NCI-H524 (cell line): ENCODE results near the gene ARHGDIB.

ENCODE experiments used
- DNase-seq, 2 experiments: peaks; one replicate each; lab custom pipeline; 2025; lab: John Stamatoyannopoulos, UW

The ARHGDIB gene

DNA sequence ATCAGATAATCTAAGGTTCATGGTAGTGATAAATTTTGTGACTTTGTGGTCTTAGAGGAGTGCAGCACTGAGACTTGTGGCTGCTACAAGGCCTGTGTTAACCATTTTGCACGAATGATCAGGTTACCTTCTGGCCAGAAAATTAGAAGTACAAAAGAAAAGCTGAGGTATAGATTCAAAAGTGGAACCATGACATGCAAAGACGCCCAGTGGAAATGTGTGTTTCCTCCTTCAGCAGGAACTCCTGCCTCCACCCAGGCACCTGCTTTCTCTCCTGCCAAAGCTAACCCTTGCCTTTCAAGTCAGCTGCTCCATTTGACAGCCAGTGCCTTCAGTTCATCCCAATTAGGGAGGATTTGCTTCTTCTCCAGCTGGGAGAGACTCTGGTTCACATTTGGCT, 21.6 kb upstream of the ARHGDIB start:
- no peak for DNase-seq

DNA sequence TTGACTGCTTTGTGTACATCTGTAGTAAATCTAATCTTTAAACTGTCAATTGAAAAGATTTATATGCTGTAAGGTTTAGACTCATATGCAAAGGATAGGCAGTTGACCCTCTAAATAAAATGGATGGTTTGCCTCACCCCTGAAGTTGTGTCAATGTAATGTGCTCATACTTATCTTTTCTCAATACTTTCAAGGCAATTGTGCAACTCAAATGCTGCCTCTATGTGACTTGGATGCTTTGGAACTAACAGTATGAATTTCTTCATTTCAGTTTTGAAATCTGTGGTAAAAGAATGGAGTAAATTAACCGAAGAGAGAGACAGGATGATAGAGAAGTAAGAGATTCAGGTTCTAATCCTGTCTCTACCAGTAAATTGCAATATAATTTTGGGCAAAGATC, 21.2 kb upstream of the ARHGDIB start:
- no peak for DNase-seq

DNA sequence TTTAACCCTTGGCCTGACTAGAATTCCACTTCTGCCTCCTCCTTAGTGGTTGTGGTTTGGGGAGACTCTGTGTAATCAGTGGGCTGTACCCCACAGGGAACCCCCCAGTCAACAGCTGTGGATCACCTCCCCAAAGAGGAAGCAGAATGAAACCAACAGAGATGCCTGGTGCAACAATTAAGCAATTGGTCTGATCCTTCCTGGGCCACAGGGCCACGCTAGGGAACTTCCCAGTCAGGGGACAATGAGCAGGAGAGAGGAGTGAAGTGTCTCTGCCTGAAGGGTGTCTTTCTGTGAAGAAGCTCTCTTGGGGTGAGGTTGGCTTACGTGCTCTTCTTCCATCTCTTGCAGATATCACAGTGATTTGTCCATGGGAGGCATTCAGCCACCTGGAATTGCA, 19.6 kb upstream of the ARHGDIB start:
- no peak for DNase-seq

DNA sequence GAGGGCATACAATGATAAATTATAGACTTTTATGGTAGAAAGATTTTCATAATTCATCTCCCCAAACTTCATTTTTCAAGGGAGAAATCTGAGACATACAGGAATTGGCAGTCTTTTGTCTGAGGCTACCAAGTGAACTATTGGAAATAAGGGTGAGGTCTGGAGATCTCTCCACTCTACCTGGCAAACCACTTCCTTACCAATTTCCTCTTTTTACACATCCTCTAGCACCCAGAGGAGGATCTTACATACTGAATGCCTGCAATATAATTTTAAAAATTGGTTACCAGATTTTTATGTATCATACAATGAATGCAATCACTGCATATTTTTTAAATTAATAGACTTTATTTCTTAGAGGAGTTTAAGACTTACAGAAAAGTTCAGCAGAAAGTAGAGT, 18.1 kb upstream of the ARHGDIB start:
- no peak for DNase-seq

- no peak for DNase-seq
These were observed 15.3 kb upstream of the ARHGDIB start for GRCh38 chr12:14976658-14977057.

DNA sequence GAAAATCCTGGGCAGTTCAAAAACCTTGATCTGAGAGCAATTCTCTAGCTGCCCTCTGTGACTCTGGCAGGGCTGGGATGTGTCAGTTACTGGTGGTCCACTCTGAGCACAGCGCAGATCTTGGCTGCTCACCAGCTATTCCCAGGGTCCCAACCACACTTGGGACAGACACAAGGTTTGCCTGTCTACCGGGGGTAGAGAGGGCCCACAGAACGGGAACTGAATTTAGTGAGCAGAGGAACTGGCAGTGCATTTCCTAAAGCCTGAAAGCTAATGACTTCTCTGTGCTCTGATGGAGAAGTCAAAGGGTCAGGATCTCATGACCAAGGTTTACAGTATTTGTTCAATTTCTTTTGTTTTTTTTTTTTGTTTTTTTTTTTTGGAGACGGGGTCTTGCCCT, 14.1 kb upstream of the ARHGDIB start:
- DNase-seq = no peak

- no peak for DNase-seq
These were observed 13.2 kb upstream of the ARHGDIB start for GRCh38 chr12:14974633-14975032.

DNA sequence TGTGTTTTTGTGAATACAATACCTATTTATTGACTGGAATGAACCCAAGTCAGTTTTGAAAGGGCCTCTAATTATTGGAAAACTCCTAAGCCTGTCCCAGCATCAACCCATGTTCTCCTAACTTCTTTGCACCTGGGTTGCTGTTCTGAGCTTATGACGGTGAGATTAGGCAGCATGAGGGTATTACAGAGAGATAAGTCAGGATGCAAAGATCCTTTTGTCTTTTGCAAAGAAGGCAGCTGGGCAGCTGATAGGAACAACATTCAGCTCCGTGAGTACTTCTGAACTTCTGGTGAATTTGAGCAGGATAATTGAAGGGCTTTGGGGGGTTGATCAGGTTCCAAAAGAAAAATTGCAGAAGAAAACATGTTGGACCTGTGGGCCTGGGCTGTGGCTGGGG, 11.4 kb upstream of the ARHGDIB start, which contains the start of gene PDE6H:
TSS of gene PDE6H (plus strand) at position 227 of the 400 bp plus-strand sequence. CDS start 4,971 bp downstream, outside the sequence.
- DNase-seq = peak in 1 of 2 experiments; percentile 13

DNA sequence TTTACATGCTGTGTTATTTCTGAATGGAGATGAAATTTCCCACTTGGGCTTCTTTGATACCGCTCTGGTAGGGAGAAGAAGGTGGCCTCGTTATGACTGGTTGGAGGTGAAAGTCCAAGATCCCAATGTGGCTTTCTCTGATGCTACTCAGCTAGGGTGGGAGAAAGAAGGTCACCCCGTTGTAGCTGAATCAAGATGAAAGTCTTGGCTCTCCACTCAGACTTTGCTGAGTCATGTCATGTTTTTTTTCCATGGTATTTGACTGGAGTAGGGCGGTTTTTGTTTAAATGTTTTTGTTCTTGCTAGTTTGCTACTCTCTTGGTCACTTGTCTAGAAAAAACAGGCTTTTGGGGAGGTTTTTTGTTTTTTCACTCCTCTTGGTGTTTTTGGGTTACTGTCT, 9.1 kb upstream of the ARHGDIB start:
- no peak for DNase-seq

GRCh38 chr12:14968478-14968877, 7.1 kb upstream of the ARHGDIB start:
- DNase-seq = peak; percentile 1 to 41

GRCh38 chr12:14965221-14965620, 3.8 kb upstream of the ARHGDIB start:
- no peak for DNase-seq

DNA sequence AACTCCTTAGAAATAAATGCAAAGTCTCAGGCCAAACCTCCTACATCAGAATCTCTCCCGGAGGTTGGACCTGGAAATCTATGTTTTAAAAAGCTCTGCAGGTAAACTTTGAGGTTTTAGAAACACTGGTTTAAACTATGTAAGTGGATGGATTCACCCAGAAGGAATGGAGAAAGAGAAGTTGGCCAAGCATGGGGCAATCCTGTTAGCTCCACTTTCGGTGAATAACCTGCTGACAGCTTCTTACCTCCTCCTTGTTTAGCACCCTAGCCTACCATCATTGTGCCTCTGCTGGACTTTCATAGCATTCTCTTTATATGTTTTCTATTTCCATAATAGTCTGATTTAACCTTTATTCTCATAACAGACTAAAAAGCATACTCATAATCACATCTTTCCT, 3.0 kb upstream of the ARHGDIB start:
- no peak for DNase-seq

- DNase-seq = no peak
These were observed 2.1 kb upstream of the ARHGDIB start for GRCh38 chr12:14963520-14963919.

GRCh38 chr12:14962797-14963196, 1.4 kb upstream of the ARHGDIB start:
- DNase-seq = no peak

DNA sequence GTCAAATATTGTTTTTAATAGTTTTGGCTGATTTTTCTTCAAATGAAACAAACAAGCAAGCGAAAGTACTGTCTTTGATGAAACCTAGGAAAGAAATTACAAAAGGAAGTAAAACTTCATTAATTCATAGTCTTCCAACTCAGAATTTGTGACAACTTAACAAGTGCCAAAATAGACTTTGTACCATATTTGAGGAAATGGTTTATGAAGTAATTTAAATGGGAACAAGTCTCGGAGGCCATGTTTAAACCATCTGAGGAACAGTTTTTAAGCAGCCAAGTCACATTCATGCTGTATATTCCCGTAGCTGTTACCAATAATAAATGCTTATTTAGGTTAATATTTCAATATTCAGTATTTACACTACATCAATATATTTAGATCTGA, 745 bp upstream of the ARHGDIB start:
- no peak for DNase-seq

DNA sequence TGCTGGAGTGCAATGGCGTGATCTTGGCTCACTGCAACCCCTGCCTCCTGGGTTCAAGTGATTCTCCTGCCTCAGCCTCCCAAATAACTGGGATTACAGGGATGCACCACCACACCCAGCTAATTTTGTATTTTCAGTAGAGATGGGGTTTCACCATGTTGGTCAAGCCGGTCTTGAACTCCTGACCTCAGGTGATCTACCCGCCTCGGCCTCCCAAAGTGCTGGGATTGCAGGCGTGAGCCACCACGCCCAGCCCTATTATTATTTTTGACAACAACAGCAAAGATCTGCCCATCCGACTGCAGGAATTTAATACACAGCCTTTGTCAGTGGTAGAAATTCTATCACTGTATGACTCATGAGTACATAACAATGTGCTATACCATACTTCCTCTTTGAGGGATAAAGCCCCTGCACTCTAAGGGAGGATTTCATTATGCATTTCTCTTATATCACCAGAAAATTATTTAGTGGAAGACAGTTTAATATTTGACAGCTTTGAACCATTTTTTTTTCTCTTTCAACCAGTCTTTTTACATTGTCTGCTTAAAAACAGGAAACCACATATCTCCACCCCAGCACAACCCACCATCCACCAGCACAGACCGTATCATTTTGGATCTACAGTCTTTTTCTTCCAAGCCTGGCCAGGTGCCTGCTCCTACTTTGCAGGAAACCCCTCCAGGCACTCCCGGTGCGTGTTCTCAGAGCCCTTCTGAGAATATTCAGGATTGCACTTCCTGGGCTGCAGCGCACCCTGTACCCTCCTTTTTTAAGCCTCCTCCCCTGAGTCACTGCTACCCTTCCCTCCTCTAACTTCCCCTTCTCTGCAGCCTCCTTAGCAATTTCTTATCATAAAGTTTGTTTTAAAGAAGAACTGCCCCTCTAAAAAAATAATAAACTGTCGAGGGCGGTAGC, 594 bp downstream of the ARHGDIB start:
- DNase-seq = no peak

DNA sequence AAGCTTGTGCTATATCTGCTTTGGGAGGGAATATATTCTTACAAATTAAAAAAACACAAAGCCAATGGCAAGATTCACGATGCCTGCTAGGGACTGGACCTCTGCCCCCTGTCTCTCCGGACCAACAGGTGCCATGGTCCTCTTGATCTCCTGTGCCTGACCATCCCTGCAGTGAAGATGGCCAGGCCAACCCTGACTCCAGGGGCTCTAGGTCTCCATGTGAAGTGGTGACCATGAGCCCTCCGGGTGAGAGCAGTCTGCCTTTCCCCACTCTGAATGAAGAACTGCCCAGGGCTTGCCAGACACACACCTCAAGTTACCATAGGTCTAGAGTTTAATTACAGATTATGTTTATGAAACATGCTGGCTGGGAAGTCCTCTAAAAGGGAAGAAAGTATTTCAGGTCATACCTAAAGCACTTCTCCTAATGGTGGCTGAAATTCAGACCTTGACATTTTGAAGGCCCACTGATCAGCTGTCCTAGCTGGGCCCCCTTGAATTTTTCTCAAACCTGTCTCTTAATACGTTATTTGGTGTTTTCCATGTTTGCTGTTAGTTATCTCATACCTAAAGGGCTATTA, 1.4 kb downstream of the ARHGDIB start:
- no peak for DNase-seq

DNA sequence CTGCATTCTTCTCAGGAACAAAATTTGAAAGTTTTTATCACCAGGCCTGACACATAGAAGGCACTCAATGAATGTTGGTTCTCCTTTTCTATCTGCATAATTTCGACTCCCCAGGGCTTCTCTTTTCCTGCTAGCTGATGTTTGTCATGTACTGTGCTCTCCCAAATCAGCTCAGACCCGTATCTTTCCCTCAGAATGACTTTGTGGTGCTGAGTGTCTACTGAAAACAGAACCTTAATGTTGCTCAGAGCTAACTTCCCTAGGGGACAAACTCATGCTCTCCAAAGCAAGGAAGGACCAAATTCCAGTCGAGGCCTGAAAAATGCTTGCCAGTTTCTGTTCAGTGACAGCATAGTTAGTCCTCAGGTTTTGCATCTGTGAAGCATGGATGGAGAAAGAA, 1.9 kb downstream of the ARHGDIB start:
- DNase-seq = no peak

DNA sequence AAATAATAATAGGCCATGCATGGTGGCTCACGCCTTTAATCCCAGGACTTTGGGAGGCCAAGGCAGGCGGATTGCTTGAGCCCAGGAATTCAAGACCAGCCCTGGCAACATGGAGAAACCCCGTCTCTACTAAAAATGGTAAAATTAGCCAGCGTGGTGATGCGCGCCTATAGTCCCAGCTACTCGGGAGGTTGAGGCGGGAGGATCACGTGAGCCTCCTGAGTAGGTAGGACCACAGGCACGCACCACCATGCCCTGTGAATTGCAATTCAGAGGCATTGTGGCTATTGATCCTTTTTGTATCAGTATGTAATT, 2.3 kb downstream of the ARHGDIB start:
- DNase-seq = no peak

GRCh38 chr12:14958361-14959125, 2.9 kb downstream of the ARHGDIB start:
- DNase-seq = no peak

GRCh38 chr12:14957551-14958168, 3.7 kb downstream of the ARHGDIB start:
- no peak for DNase-seq

GRCh38 chr12:14956905-14957304, 4.5 kb downstream of the ARHGDIB start:
- DNase-seq = no peak
